ENCODE measurements around the gene RAET1L. TPM values are rescaled to one million over a fixed set of nuclear protein-coding genes. Genes with fewer than 3 reads are reported as not detected.

The RAET1L gene
- total RNA-seq, 1 experiment from 2014 or later, result not detected

GRCh38 chr6:150072201-150072600 is 46.9 kb upstream of the RAET1L start:
- POLR2A ChIA-PET (ENCODE audit: low non-redundant PET), result no interaction called here
- Histone ChIP-seq H3K27ac (ENCODE audit: low read depth, low read length, poor library complexity, severe bottlenecking) (no peak overlapping the region), H3K4me1 (ENCODE audit: insufficient read depth, low read length, poor library complexity, severe bottlenecking) (no peaks in the 10 kb centered on the region), H3K9me3 (ENCODE audit: low read depth, low read length, poor library complexity, severe bottlenecking) (no peaks in the 10 kb centered on the region), H3K4me3 (ENCODE audit: low read depth, low read length, poor library complexity, severe bottlenecking) (no peak overlapping the region), H3K27me3 (replicated peaks; ENCODE audit: insufficient read depth, low read depth, low read length, poor library complexity) (no peaks in the 10 kb centered on the region), H3K36me3 (ENCODE audit: insufficient read depth, low read length, poor library complexity, severe bottlenecking) (no peaks in the 10 kb centered on the region)
- intact Hi-C loops (cut with micrococcal nuclease; ENCODE audit: unreplicated experiment), result loop anchor here (10.0 kb wide), 1 partner anchor 673 kb away; no protein-coding TSS in a partner anchor
- BruUV-seq (replicated peaks), result no TSS peak
- TF ChIP-seq EZH2 (IDR thresholded peaks at IDR 0.05; ENCODE audit: borderline replicate concordance, low read depth, low read length, poor library complexity, severe bottlenecking), result no peak
- no peak for TF ChIP-seq CTCF (conservative IDR thresholded peaks at IDR 0.05; ENCODE audit: low read depth, low read length)
- CTCF ChIA-PET, result no interaction called here
- no peak for DNase-seq (ENCODE audit: low spot score)

- intact Hi-C loops (cut with micrococcal nuclease; ENCODE audit: unreplicated experiment), result loop anchor here (10.0 kb wide), 1 partner anchor 674 kb away; no protein-coding TSS in a partner anchor
- no peaks in the 10 kb centered on the region for H3K36me3 ChIP-seq (ENCODE audit: insufficient read depth, low read length, poor library complexity, severe bottlenecking)
- BruUV-seq (replicated peaks), result no TSS peak
- DNase-seq (ENCODE audit: low spot score), result no peak
- no peaks in the 10 kb centered on the region for H3K4me1 ChIP-seq (ENCODE audit: insufficient read depth, low read length, poor library complexity, severe bottlenecking)
- TF ChIP-seq EZH2 (IDR thresholded peaks at IDR 0.05; ENCODE audit: borderline replicate concordance, low read depth, low read length, poor library complexity, severe bottlenecking), result no peak
- no peak overlapping the region for H3K4me3 ChIP-seq (ENCODE audit: low read depth, low read length, poor library complexity, severe bottlenecking)
- POLR2A ChIA-PET (ENCODE audit: low non-redundant PET), result interaction anchor here (0.7 kb wide), 1 partner anchor 259 kb away, joined by 8 read pairs; no protein-coding TSS in a partner anchor
- H3K9me3 ChIP-seq (ENCODE audit: low read depth, low read length, poor library complexity, severe bottlenecking), result no peaks in the 10 kb centered on the region
- H3K27ac ChIP-seq (ENCODE audit: low read depth, low read length, poor library complexity, severe bottlenecking), result no peak overlapping the region
- no peaks in the 10 kb centered on the region for H3K27me3 ChIP-seq (replicated peaks; ENCODE audit: insufficient read depth, low read depth, low read length, poor library complexity)
- CTCF ChIA-PET, result interaction anchor here (0.6 to 1.4 kb wide), 6 partner anchors 10 to 743 kb away, joined by 3 to 20 read pairs (median 4); no protein-coding TSS in a partner anchor
Observed at GRCh38 chr6:150070236-150070818, 45.0 kb upstream of the RAET1L start.

GRCh38 chr6:150069706-150070105 is 44.4 kb upstream of the RAET1L start:
- no TSS peak for BruUV-seq (replicated peaks)
- Histone ChIP-seq H3K9me3 (ENCODE audit: low read depth, low read length, poor library complexity, severe bottlenecking) (no peaks in the 10 kb centered on the region), H3K36me3 (ENCODE audit: insufficient read depth, low read length, poor library complexity, severe bottlenecking) (no peaks in the 10 kb centered on the region), H3K4me1 (ENCODE audit: insufficient read depth, low read length, poor library complexity, severe bottlenecking) (no peaks in the 10 kb centered on the region), H3K4me3 (ENCODE audit: low read depth, low read length, poor library complexity, severe bottlenecking) (no peak overlapping the region), H3K27ac (ENCODE audit: low read depth, low read length, poor library complexity, severe bottlenecking) (no peak overlapping the region), H3K27me3 (replicated peaks; ENCODE audit: insufficient read depth, low read depth, low read length, poor library complexity) (no peaks in the 10 kb centered on the region)
- DNase-seq (ENCODE audit: low spot score), result no peak
- TF ChIP-seq CTCF (conservative IDR thresholded peaks at IDR 0.05; ENCODE audit: low read depth, low read length) (no peak), EZH2 (IDR thresholded peaks at IDR 0.05; ENCODE audit: borderline replicate concordance, low read depth, low read length, poor library complexity, severe bottlenecking) (no peak)
- CTCF ChIA-PET, result no interaction called here
- POLR2A ChIA-PET (ENCODE audit: low non-redundant PET), result no interaction called here
- intact Hi-C loops (cut with micrococcal nuclease; ENCODE audit: unreplicated experiment), result loop anchor here (10.0 kb wide), 1 partner anchor 675 kb away; no protein-coding TSS in a partner anchor

Data from A673 (cell line).